H1 (cell line): ENCODE data around the gene IFT20. TPM values are rescaled to one million over a fixed set of nuclear protein-coding genes. Genes with fewer than 3 reads are reported as not detected.
A peak's percentile ranks its signal among the peaks of the same experiment; 100 is the strongest.

Experiments used
- CTCF ChIA-PET: fragments of 300-600 bp; sonication (Branson Sonifier 250); formaldehyde crosslinking; loops from one replicate; lab custom pipeline; 2021; ENCODE audit not compliant: partially characterized antibody; lab: Charles Lee
- POLR2A ChIA-PET: fragments of 300-600 bp; sonication (Branson Sonifier 250); formaldehyde crosslinking; loops from one replicate; lab custom pipeline; 2021; ENCODE audit warnings: inconsistent platforms; ENCODE audit not compliant: partially characterized antibody; lab: Charles Lee
- DNase-seq, 2 experiments: peaks; one replicate each; pipeline versions ENCODE4 v3.0.0 to v3.0.0-alpha.2; 2010 to 2022; ENCODE audit warnings: low spot score in 2 of 2, low read depth in 1 of 2, mixed read lengths in 1 of 2
- FAIRE-seq: peaks from 2 replicates; lab custom pipeline; 2011; peaks lifted over from hg19 to GRCh38; lab: Jason Lieb, UNC
- H2AFZ ChIP-seq: 2 replicates; pipeline ENCODE4 v1.8.1; 2012; ENCODE audit warnings: low read length, inconsistent platforms
- H2AK5ac ChIP-seq: 2 replicates; pipeline ENCODE4 v1.6.1; 2013; ENCODE audit warnings: low read depth, low read length
- H2BK120ac ChIP-seq: replicated peaks from 2 replicates; pipeline ENCODE3; 2013; ENCODE audit warnings: low read depth, low read length, inconsistent platforms
- H2BK12ac ChIP-seq: 2 replicates; pipeline ENCODE4 v1.6.1; 2013; ENCODE audit warnings: low read depth, low read length
- H2BK15ac ChIP-seq: 2 replicates; pipeline ENCODE4 v1.6.1; 2013; ENCODE audit warnings: low read length
- H2BK20ac ChIP-seq: 2 replicates; pipeline ENCODE4 v1.6.1; 2013; ENCODE audit warnings: low read length
- H2BK5ac ChIP-seq: 2 replicates; pipeline ENCODE4 v1.6.1; 2013; ENCODE audit warnings: low read depth, low read length
- H3K14ac ChIP-seq: 2 replicates; pipeline ENCODE4 v1.6.1; 2013; ENCODE audit warnings: inconsistent platforms; ENCODE audit not compliant: insufficient read length
- H3K18ac ChIP-seq: 2 replicates; pipeline ENCODE4 v1.6.1; 2013; ENCODE audit warnings: low read length; ENCODE audit errors: extremely low read depth
- H3K23ac ChIP-seq: 2 replicates; pipeline ENCODE4 v1.6.1; 2013; ENCODE audit warnings: inconsistent platforms; ENCODE audit not compliant: insufficient read length
- H3K23me2 ChIP-seq: 2 replicates; pipeline ENCODE4 v1.6.1; 2013; ENCODE audit warnings: low read depth, low read length
- H3K27ac ChIP-seq: 2 replicates; pipeline ENCODE4 v1.6.1; 2011; ENCODE audit warnings: low read depth, low read length, inconsistent platforms
- H3K27me3 ChIP-seq, 4 experiments: replicated peaks in 1 of 4; 1 replicate in 1 of 4; 2 replicates in 3 of 4; pipeline versions ENCODE4 v1.6.1 to v1.8.1; 2011 to 2013; ENCODE audit warnings: low read length in 3 of 4, mild to moderate bottlenecking in 3 of 4, inconsistent platforms in 2 of 4, mixed read lengths in 2 of 4, moderate library complexity in 1 of 4; ENCODE audit not compliant: control insufficient read depth in 3 of 4, insufficient read depth in 3 of 4; ENCODE audit errors: extremely low read depth in 1 of 4
- H3K36me3 ChIP-seq, 4 experiments: 2 replicates each; pipeline versions ENCODE4 v1.6.1 to v1.8.1; 2011 to 2013; ENCODE audit warnings: mild to moderate bottlenecking in 4 of 4, low read length in 3 of 4, moderate library complexity in 2 of 4, control low read depth in 1 of 4, inconsistent platforms in 1 of 4; ENCODE audit not compliant: insufficient read depth in 4 of 4, control insufficient read depth in 2 of 4
- H3K4ac ChIP-seq: replicated peaks from 2 replicates; pipeline ENCODE3; 2013; ENCODE audit warnings: low read length, low read depth, mixed read lengths, inconsistent platforms; ENCODE audit not compliant: insufficient read length
- H3K4me1 ChIP-seq, 4 experiments: replicated peaks in 1 of 4; 1 replicate in 1 of 4; 2 replicates in 3 of 4; pipeline versions ENCODE4 v1.6.1 to v1.8.1; 2011 to 2013; ENCODE audit warnings: low read length in 3 of 4, inconsistent platforms in 2 of 4, mixed read lengths in 1 of 4; ENCODE audit not compliant: insufficient read depth in 4 of 4, control insufficient read depth in 3 of 4
- H3K4me2 ChIP-seq, 2 experiments: 2 replicates each; pipeline versions ENCODE4 v1.6.1 to v1.8.1; 2011 to 2013; ENCODE audit warnings: low read depth in 2 of 2, low read length in 2 of 2, control low read depth in 1 of 2, inconsistent platforms in 1 of 2, mild to moderate bottlenecking in 1 of 2; ENCODE audit not compliant: insufficient read depth in 1 of 2
- H3K4me3 ChIP-seq, 4 experiments: fragments of 200-600, 300-600 bp in 1 of 4; sonication (generic), shearing (Covaris generic), sonication (Bioruptor Twin) in 1 of 4; 2 replicates each; pipeline versions ENCODE4 v1.5.1 to v1.8.1; 2011 to 2016; ENCODE audit warnings: low read length in 4 of 4, low read depth in 3 of 4, control low read depth in 2 of 4, inconsistent platforms in 2 of 4, mild to moderate bottlenecking in 2 of 4, mixed read lengths in 1 of 4, moderate library complexity in 1 of 4; ENCODE audit not compliant: insufficient read depth in 2 of 4; ENCODE audit errors: extremely low read depth in 1 of 4
- H3K56ac ChIP-seq: replicated peaks from 2 replicates; pipeline ENCODE3; 2013; ENCODE audit warnings: low read depth, mild to moderate bottlenecking, mixed read lengths, low read length, inconsistent platforms; ENCODE audit not compliant: insufficient read length
- H3K79me1 ChIP-seq: 2 replicates; pipeline ENCODE4 v1.6.1; 2013; ENCODE audit warnings: low read depth, low read length, control low read depth
- H3K79me2 ChIP-seq, 2 experiments: 2 replicates each; pipeline versions ENCODE4 v1.6.1 to v1.8.1; 2012 to 2013; ENCODE audit warnings: low read length in 2 of 2, mild to moderate bottlenecking in 2 of 2, inconsistent platforms in 1 of 2; ENCODE audit not compliant: insufficient read depth in 2 of 2, control insufficient read depth in 1 of 2
- H3K9ac ChIP-seq, 4 experiments: replicated peaks in 1 of 4; 1 replicate in 1 of 4; 2 replicates in 3 of 4; pipeline versions ENCODE4 v1.6.1 to v1.8.1; 2011 to 2013; ENCODE audit warnings: low read depth in 3 of 4, low read length in 3 of 4, control low read depth in 2 of 4, mild to moderate bottlenecking in 2 of 4, moderate library complexity in 2 of 4, inconsistent platforms in 1 of 4; ENCODE audit errors: extremely low read depth in 1 of 4
- H3K9me3 ChIP-seq, 2 experiments: 2 replicates each; pipeline versions ENCODE4 v1.6.1 to v1.8.1; 2012 to 2013; ENCODE audit warnings: mild to moderate bottlenecking in 2 of 2, moderate library complexity in 2 of 2, control low read depth in 1 of 2, inconsistent platforms in 1 of 2, low read depth in 1 of 2, low read length in 1 of 2, mixed read lengths in 1 of 2; ENCODE audit not compliant: insufficient read depth in 2 of 2
- H4K20me1 ChIP-seq, 2 experiments: replicated peaks in 1 of 2; 2 replicates each; pipeline versions ENCODE3 to v1.8.1; 2011 to 2013; ENCODE audit warnings: inconsistent platforms in 2 of 2, low read length in 2 of 2, mild to moderate bottlenecking in 1 of 2; ENCODE audit not compliant: insufficient read depth in 2 of 2, control insufficient read depth in 1 of 2
- H4K5ac ChIP-seq: 2 replicates; pipeline ENCODE4 v1.6.1; 2013; ENCODE audit warnings: low read length, low read depth, mixed read lengths, inconsistent platforms; ENCODE audit not compliant: insufficient read length
- H4K8ac ChIP-seq: 2 replicates; pipeline ENCODE4 v1.8.0; 2013; ENCODE audit warnings: mild to moderate bottlenecking, moderate library complexity, low read length, inconsistent platforms; ENCODE audit not compliant: insufficient read depth; ENCODE audit errors: extremely low read depth
- H4K91ac ChIP-seq: replicated peaks from 2 replicates; pipeline ENCODE3; 2013; ENCODE audit warnings: low read length, mixed read lengths, inconsistent platforms; ENCODE audit not compliant: insufficient read length
- ASH2L ChIP-seq: fragments of 200-600, 300-600 bp; sonication (generic); IDR thresholded peaks from one replicate; pipeline ENCODE4 v1.7.1; 2017; ENCODE audit warnings: low read length
- ATF2 ChIP-seq: IDR thresholded peaks from 2 replicates; pipeline ENCODE4 v1.6.1; 2012; ENCODE audit warnings: low read length, inconsistent platforms
- CEBPB ChIP-seq: IDR thresholded peaks from 2 replicates; pipeline ENCODE4 v1.6.1; 2012; ENCODE audit warnings: low read depth, low read length
- EZH2 ChIP-seq: fragments of 200-600 bp; sonication (generic); IDR thresholded peaks from 2 replicates; pipeline ENCODE4 v1.7.1; 2012; ENCODE audit warnings: low read depth, mild to moderate bottlenecking, moderate library complexity, low read length, inconsistent platforms; ENCODE audit not compliant: severe bottlenecking
- GABPA ChIP-seq: IDR thresholded peaks from 2 replicates; pipeline ENCODE4 v1.6.1; 2011; ENCODE audit warnings: mild to moderate bottlenecking, low read length, moderate library complexity, borderline replicate concordance; ENCODE audit not compliant: insufficient read depth
- PHF8 ChIP-seq: fragments of 200-600 bp; sonication (generic); conservative IDR thresholded peaks from 2 replicates; pipeline ENCODE4 v1.7.1; 2012; ENCODE audit warnings: low read depth, mild to moderate bottlenecking, inconsistent platforms, low read length, moderate library complexity
- RBBP5 ChIP-seq: IDR thresholded peaks from 2 replicates; pipeline ENCODE4 v1.7.1; 2012; ENCODE audit warnings: low read depth, mild to moderate bottlenecking, inconsistent platforms, low read length, moderate library complexity, borderline replicate concordance
- SRF ChIP-seq: IDR thresholded peaks from 2 replicates; pipeline ENCODE4 v1.6.1; 2011; ENCODE audit warnings: mild to moderate bottlenecking, low read depth, low read length, moderate library complexity
- TCF12 ChIP-seq: IDR thresholded peaks from 2 replicates; pipeline ENCODE4 v1.6.1; 2011; ENCODE audit warnings: low read depth, mild to moderate bottlenecking, low read length
- TEAD4 ChIP-seq: IDR thresholded peaks from 2 replicates; pipeline ENCODE4 v1.6.1; 2012; ENCODE audit warnings: low read depth, low read length, inconsistent platforms, mixed read lengths
- YY1 ChIP-seq: IDR thresholded peaks from 2 replicates; pipeline ENCODE4 v1.6.1; 2011; ENCODE audit warnings: low read depth, mild to moderate bottlenecking, low read length
- ZNF274 ChIP-seq: IDR thresholded peaks from 2 replicates; pipeline ENCODE4 v1.7.0; 2012; ENCODE audit warnings: low read length, borderline replicate concordance; ENCODE audit errors: extremely low read depth
- WGBS, 2 experiments: shearing (Covaris generic) in 1 of 2; methylation state at CpG; one replicate each; pipeline versions ENCODE4 v1.1.6 to v1.1.7; 2013 to 2015; ENCODE audit warnings: low lambda C conversion rate in 2 of 2, mixed read lengths in 2 of 2, inconsistent platforms in 1 of 2, low coverage in 1 of 2, missing lambda C conversion rate in 1 of 2; ENCODE audit not compliant: insufficient replicate concordance in 2 of 2, insufficient coverage in 1 of 2, insufficient read length in 1 of 2; ENCODE audit errors: extremely low coverage in 1 of 2, missing lambda C conversion rate in 1 of 2; 5-methylcytosine and 5-hydroxymethylcytosine counted together
- polyA plus RNA-seq, 7 experiments: library from polyadenylated mRNA; depleted of rRNA in 3 of 7; stranded (reverse) in 5 of 7; unstranded in 2 of 7; fragments of >200 nt in 5 of 7; fragments of 200-250 nt in 2 of 7; gene quantifications; 1 replicate in 5 of 7; 2 replicates in 1 of 7; 4 replicates in 1 of 7; pipeline versions ENCODE4 v1.2.1 to v1.2.3, GENCODE V29; 2011 to 2013; ENCODE audit warnings: missing spikeins in 2 of 7, mixed read lengths in 2 of 7
- total RNA-seq: library from RNA; stranded (reverse); fragmentation: NEBNext Ultra II Directional; extraction: Animal tissue kit (Norgen Biotek cat#: 25700); gene quantifications from 2 replicates; pipeline ENCODE4 v1.2.1, GENCODE V29; 2021

Gene IFT20
- total and polyA plus RNA-seq, 2 of the 8 experiments (the other 6 are each of a cell fraction or from before 2014, with no cell fraction given), result 9.0 to 21.0 TPM

GRCh38 chr17:28325211-28325610, 10.1 kb downstream of the IFT20 start:
- no peak overlapping the region for H4K5ac ChIP-seq
- H3K23me2 ChIP-seq, result peaks cover 2% of the 10 kb centered on the region; the same call in 1 of the 2 replicates
- no peak overlapping the region for H2BK15ac ChIP-seq
- TF ChIP-seq EZH2, result no peak
- no peak for TF ChIP-seq ATF2
- no peak for TF ChIP-seq TCF12
- no peak for TF ChIP-seq GABPA
- no peak for TF ChIP-seq CEBPB
- TF ChIP-seq RBBP5, result no peak
- TF ChIP-seq PHF8, result no peak
- TF ChIP-seq ASH2L, result no peak
- TF ChIP-seq ZNF274, result no peak
- TF ChIP-seq TEAD4, result no peak
- TF ChIP-seq YY1, result no peak
- no peak for TF ChIP-seq SRF
- H3K23ac ChIP-seq, result no peak overlapping the region
- H2BK120ac ChIP-seq, result no peak overlapping the region
- H2AK5ac ChIP-seq, result no peak overlapping the region
- no peaks in the 10 kb centered on the region for H3K27me3 ChIP-seq
- no peak overlapping the region for H2BK5ac ChIP-seq
- H2BK20ac ChIP-seq, result no peak overlapping the region
- 0 out of 2 replicates have a peak, but pooled peaks cover 4% of the 10 kb centered on the region for H3K79me1 ChIP-seq
- FAIRE-seq (no peak), DNase-seq (peak in 1 of 2 experiments; percentile 19)
- H3K4me3 ChIP-seq, result no peak overlapping the region
- H3K36me3 ChIP-seq, result peaks cover 10 to 44% (median 32%) of the 10 kb centered on the region in 4 experiments
- H4K8ac ChIP-seq, result no peak overlapping the region
- peaks cover 0 to 7% (median 3%) of the 10 kb centered on the region in 4 experiments; a peak in 2 of 7 replicates for H3K4me1 ChIP-seq
- H3K14ac ChIP-seq, result no peak overlapping the region
- no peaks in the 10 kb centered on the region for H3K9me3 ChIP-seq
- no peak overlapping the region for H2BK12ac ChIP-seq
- H3K4me2 ChIP-seq, result no peak overlapping the region
- H3K79me2 ChIP-seq, result peaks cover 33 to 66% of the 10 kb centered on the region in 2 experiments
- H3K9ac ChIP-seq, result no peak overlapping the region
- ChIA-PET POLR2A (interaction anchor here (0.7 to 2.1 kb wide), 6 partner anchors 10 to 73 kb away, joined by 3 to 8 read pairs (median 4); partner anchors contain the start of genes IFT20, POLDIP2, TNFAIP1 and VTN), CTCF (interaction anchor here (1.3 kb wide), 1 partner anchor 8 kb away, joined by 4 read pairs; no protein-coding TSS in a partner anchor)
- no peak overlapping the region for H3K4ac ChIP-seq
- H2AFZ ChIP-seq, result no peak overlapping the region
- H3K27ac ChIP-seq, result no peak overlapping the region
- no peak overlapping the region for H4K91ac ChIP-seq
- H4K20me1 ChIP-seq, result peaks cover 6 to 22% of the 10 kb centered on the region in 2 experiments
- no peak overlapping the region for H3K18ac ChIP-seq
- H3K56ac ChIP-seq, result no peak overlapping the region
- WGBS, 2 experiments, result 95% methylated on average over 5 of the region's 5 CpGs; no CpG with 5 or more reads in 1 of the 2 experiments
